HG03442 (cell line): ENCODE results near the gene MGLL.
A peak's percentile ranks its signal among the peaks of the same experiment; 100 is the strongest.

Source experiments
- ATAC-seq: cut with Tn5 transposase; IDR thresholded peaks from one replicate; pipeline ENCODE4 v1.9.1; 2021; ENCODE audit warnings: mild to moderate bottlenecking, moderate library complexity; ENCODE audit not compliant: unreplicated experiment

MGLL gene

GRCh38 chr3:127822041-127822681 lies at the start of gene MGLL:
Gene MGLL (minus strand): TSS chr3:127822515. CDS start chr3:127822318, 197 bp downstream.
- ATAC-seq = peak; percentile 19

DNA sequence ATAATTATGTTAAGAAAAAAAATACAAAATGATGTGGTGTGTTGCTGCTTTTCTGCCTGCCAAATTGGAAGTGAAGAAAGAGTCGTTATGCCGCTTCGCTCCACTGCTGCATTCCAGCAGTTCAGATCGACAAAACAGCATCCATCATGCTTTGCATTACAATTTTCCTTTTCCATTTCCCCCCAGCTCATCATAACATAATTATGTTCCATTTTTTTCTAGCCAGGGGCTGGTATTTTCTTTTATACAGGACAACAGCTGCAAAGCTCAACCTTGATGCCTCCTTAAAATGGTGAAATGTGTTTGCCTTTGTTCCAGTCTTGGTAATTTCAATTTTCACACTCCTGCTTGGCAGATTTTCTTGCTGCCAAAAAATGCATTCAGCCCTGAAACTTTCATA lies 47.8 kb upstream of the MGLL start:
- no peak for ATAC-seq

DNA sequence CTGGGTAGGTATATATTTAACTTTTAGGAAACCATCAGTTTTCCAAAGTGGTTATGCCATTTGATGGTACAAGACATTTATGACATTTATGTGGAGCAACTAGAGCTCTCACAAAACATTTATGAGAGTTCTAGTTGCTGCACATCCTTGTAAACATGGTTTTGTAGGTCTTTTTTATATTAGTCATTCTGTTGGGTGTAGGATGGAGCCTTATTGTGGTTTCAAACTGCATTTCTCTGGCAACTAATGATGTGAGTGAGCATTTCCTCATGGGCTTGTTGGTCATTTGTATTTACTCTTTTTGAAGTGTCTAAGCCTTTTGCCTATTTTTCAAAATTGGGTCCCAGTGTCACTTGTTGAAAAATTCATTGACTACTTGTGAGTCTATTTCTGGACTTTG lies 45.7 kb upstream of the MGLL start:
- no peak for ATAC-seq

- no peak for ATAC-seq
Observed at GRCh38 chr3:127867412-127867811, 45.1 kb upstream of the MGLL start.

DNA sequence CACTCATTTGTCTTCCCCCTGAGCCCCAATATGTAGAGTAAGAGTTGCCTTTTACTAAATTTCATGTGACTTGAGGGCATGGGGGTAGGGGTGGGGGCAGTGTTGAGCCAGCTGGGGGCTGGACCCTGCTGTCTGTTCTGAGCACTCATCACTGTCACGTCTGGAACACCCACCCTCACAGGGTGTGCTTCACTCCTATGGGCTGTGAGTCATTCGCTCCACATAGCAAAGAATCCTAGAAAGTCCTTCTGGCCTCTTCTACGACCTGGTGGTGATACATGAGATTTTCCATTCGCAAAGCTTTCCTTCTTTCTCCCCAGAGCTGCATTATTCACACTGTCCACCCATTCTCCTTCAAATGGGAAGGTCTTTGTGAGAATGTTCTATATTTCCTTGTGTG lies 43.6 kb upstream of the MGLL start:
- no peak for ATAC-seq

DNA sequence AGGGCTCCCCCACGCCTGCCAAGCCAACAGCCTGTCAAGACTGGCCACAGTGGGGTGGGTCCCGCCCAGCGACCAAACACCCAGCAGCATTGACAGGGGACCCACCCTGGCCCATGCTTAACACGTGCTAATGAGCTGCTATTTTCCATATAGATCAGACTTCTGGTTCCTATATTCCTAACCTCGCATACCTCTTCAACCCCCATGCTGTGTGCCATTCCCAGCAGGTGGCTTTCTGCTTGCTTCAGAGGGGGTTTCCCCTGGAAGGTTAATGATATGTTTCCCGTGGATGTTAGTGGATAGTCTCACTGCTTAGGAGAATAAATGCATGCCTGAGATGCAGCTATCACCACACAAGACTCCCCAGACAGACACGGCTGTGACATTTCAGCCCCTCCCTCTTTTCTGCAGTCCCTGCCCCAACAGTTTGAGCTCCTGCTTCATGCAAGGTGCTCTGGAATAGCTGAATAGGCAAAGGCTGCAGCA lies 37.9 kb upstream of the MGLL start:
- ATAC-seq = no peak

- ATAC-seq = no peak
Observed at GRCh38 chr3:127859730-127860129, 37.4 kb upstream of the MGLL start.

DNA sequence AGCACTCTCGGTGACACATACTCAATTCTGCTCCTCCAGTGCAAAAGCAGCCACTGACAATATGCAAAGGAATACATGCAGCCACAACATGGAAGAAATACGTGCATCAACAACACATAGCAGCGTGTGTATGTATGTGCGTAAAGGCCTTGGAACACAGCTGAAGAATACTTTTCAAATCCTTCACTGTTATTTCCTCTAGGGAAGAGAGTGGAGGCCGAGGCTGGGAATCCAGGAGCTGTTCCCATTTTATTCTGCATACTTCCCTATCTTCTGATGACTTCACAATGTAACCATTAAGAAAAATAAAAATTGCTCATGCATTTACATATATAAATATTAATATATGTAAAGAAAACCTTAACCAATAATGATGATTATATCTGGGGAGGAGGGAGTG lies 36.6 kb upstream of the MGLL start:
- no peak for ATAC-seq

DNA sequence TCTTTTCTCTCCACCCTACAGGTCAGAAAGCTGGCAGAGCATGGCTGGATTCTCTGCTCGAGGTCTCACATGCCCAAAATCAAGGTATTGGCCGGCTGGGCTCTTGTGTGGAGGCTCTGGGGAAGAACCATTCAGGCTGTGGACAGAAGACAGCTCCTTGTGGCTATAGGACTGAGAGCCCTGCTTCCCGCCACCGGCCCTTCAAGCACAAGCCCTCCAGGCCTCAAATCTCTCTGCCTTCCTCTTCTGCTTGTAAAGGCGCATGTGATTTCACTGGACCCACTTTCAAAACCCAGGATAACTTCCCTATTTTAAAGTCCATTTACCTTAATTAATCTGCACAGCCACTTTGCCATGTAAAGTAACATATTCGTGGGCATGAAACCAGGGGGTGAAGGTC lies 36.2 kb upstream of the MGLL start:
- no peak for ATAC-seq

- ATAC-seq = no peak
Observed at GRCh38 chr3:127857333-127857732, 35.0 kb upstream of the MGLL start.

GRCh38 chr3:127856801-127857200 lies 34.5 kb upstream of the MGLL start:
- ATAC-seq = no peak

DNA sequence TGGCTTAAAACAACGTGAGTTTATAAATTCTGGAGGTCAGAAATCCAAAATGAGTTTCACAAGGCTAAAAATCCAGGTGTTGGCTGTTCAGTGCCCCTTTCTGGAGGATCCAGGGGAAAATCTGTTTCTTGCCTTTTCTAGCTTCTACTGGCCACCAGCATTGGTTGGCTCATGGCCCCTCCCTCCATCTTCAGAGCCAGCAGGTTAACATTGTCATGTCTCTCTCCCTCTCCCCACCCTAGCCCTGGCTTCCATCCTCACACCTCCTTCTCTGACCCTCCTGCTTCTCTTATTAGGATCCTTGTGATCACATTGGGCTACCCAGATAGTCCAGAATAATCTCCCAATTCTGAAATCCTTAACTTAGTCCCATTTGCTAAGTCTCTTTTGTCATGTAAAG lies 32.9 kb upstream of the MGLL start:
- no peak for ATAC-seq

- ATAC-seq = no peak
Observed at GRCh38 chr3:127853681-127854080, 31.4 kb upstream of the MGLL start.

- ATAC-seq = no peak
Observed at GRCh38 chr3:127851899-127852298, 29.6 kb upstream of the MGLL start.

DNA sequence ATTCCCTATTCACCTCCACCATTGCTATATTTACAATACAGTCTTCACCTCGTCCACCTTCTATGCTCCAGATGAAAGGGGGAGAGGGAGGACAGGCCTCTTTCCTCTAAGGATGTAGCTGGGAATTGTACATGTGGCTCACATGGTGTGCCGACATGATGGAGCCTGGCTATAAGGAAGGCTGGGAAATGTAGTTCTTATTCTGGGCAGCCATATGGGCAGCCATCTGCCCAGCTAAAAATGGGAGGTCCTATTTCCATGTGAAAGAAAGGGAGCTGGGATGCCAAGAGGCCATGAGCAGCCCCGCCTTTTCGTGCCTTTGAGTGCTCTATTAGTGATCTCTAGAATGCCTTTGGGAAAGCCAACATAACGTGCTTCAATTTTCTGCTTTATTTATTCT lies 27.1 kb upstream of the MGLL start:
- ATAC-seq = no peak

DNA sequence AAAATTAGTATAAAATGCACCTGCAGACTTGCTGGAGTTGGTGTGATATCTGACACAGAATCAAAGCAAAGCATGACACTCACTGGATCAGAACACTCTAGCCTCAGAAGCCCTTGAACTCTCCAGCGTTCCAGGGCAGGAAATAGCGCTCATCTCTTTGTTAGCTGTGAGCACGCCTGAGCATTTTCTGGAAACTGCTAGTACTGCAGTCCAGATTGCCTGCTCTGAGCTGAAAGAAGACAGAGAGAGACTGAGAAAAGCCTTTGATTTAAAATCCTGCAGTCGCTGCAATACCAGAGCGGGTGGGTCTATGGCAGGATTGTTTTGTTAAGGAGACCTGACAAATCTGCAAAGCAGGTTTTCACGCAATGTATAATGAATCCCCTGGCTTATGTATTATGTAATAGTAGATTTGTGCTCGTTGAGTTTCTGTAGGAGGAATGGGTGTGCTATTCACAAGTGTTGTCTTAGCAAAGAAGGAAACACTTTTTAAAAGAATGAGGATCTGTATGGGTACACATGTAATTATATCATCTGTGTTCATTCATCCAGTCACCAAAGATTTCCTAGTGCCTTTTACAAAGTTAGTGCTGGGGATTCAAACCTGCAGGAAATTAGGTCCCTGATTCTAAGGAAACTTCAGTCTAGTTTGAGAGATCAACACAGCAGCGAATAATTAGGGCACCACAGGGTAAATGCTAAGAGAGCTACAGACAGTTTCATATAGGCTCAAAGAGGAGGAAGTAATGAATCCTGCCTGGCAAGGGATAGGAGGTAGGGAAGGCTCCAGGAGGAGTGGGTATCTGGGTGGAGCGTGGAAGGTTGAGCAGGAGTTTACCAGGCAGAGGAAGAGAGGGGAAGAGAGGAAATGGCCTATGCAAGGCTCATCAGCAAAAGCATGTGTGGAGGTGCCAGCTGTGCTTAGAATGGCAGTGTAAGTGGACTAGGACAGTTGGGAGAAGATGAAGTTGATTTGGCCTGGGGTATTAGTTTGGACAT lies 26.1 kb upstream of the MGLL start:
- no peak for ATAC-seq

- no peak for ATAC-seq
Observed at GRCh38 chr3:127847236-127847720, 25.0 kb upstream of the MGLL start.

- ATAC-seq = no peak
Observed at GRCh38 chr3:127846576-127846975, 24.3 kb upstream of the MGLL start.

GRCh38 chr3:127844326-127844942 lies 22.1 kb upstream of the MGLL start:
- ATAC-seq = no peak

- no peak for ATAC-seq
Observed at GRCh38 chr3:127840671-127841070, 18.4 kb upstream of the MGLL start.

GRCh38 chr3:127839099-127839498 lies 16.8 kb upstream of the MGLL start:
- ATAC-seq = no peak
